Bronchial epithelial cell (primary cell): ENCODE data around the gene SECISBP2L. TPM values are rescaled to one million over a fixed set of nuclear protein-coding genes. Genes with fewer than 3 reads are reported as not detected.

Experiments
- DNase-seq: peaks from one replicate; pipeline ENCODE4 v3.0.0-alpha.2; 2010; ENCODE audit warnings: low read depth
- FAIRE-seq: peaks from 2 replicates; lab custom pipeline; 2011; peaks lifted over from hg19 to GRCh38; lab: Jason Lieb, UNC
- H3K27me3 ChIP-seq: 2 replicates; pipeline ENCODE4 v1.5.1; 2011; ENCODE audit warnings: low read length; ENCODE audit not compliant: control insufficient read depth, insufficient read depth
- H3K36me3 ChIP-seq: 2 replicates; pipeline ENCODE4 v1.5.1; 2011; ENCODE audit warnings: low read length; ENCODE audit not compliant: control insufficient read depth, insufficient read depth
- H3K4me3 ChIP-seq: 2 replicates; pipeline ENCODE4 v1.5.1; 2011; ENCODE audit warnings: mild to moderate bottlenecking, low read depth, low read length, control low read depth
- CTCF ChIP-seq: IDR thresholded peaks from 2 replicates; pipeline ENCODE4 v1.5.1; 2011; ENCODE audit warnings: mild to moderate bottlenecking, moderate library complexity, low read length, control low read depth, inconsistent platforms; ENCODE audit not compliant: insufficient read depth, severe bottlenecking
- total RNA-seq: library from RNA; depleted of rRNA; stranded (reverse); fragments of >200 nt; gene quantifications from 2 replicates; pipeline ENCODE4 v1.2.1, GENCODE V29; 2014

SECISBP2L gene
- total RNA-seq, 1 donor from 2014 or later, result 9.0 TPM

GRCh38 chr15:48981941-48982340, 64.3 kb downstream of the SECISBP2L start:
- FAIRE-seq, result no peak

GRCh38 chr15:48978638-48979037, 67.6 kb downstream of the SECISBP2L start:
- Histone ChIP-seq H3K4me3 (no peak overlapping the region), H3K36me3 (no peaks in the 10 kb centered on the region), H3K27me3 (no peaks in the 10 kb centered on the region)
- DNase-seq (no peak), FAIRE-seq (peak; percentile 79)
- TF ChIP-seq CTCF, result no peak

More at GRCh38 chr15:48981941-48982340, 64.3 kb downstream of the SECISBP2L start:
- no peak overlapping the region for H3K4me3 ChIP-seq
- DNase-seq, result peak; percentile 12
- no peaks in the 10 kb centered on the region for H3K36me3 ChIP-seq
- TF ChIP-seq CTCF, result no peak
- H3K27me3 ChIP-seq, result no peaks in the 10 kb centered on the region

GRCh38 chr15:48976444-48977088, 69.7 kb downstream of the SECISBP2L start:
- no peak for TF ChIP-seq CTCF
- H3K4me3 ChIP-seq, result no peak overlapping the region
- no peak for DNase-seq
- no peaks in the 10 kb centered on the region for H3K36me3 ChIP-seq
- no peak for FAIRE-seq
- no peaks in the 10 kb centered on the region for H3K27me3 ChIP-seq

GRCh38 chr15:48975472-48976419, 70.5 kb downstream of the SECISBP2L start:
- no peak for FAIRE-seq

GRCh38 chr15:48974882-48975281, 71.4 kb downstream of the SECISBP2L start:
- Histone ChIP-seq H3K36me3 (no peaks in the 10 kb centered on the region), H3K4me3 (no peak overlapping the region), H3K27me3 (no peaks in the 10 kb centered on the region)
- no peak for TF ChIP-seq CTCF
- DNase-seq (no peak), FAIRE-seq (no peak)

More at GRCh38 chr15:48975472-48976419, 70.5 kb downstream of the SECISBP2L start:
- peak; percentile 75 for TF ChIP-seq CTCF
- Histone ChIP-seq H3K36me3 (no peaks in the 10 kb centered on the region), H3K4me3 (peak overlapping the region; percentile 37), H3K27me3 (no peaks in the 10 kb centered on the region)
- DNase-seq, result peak; percentile 53
